A673 (cell line): ENCODE data around the gene CD96.
"Not testable (repeated sequence)": the region's sequence is repeated elsewhere in the genome, so short reads cannot be mapped to it uniquely, and the experiment has no call there.

ENCODE experiments used
- EZH2 ChIP-seq: fragments of 200-600 bp; sonication (generic); IDR thresholded peaks from 2 replicates; pipeline ENCODE4 v1.6.1; 2017; ENCODE audit warnings: borderline replicate concordance, low read depth, mild to moderate bottlenecking, mixed read lengths, antibody characterized with exemption, low read length; ENCODE audit not compliant: poor library complexity, severe bottlenecking
- TF ChIP-seq, protein P1 (sequence below): fragments of 300-800, 200-600 bp; sonication (generic); conservative IDR thresholded peaks from 2 replicates; pipeline ENCODE4 v1.5.1; 2017; ENCODE audit warnings: low read depth, mild to moderate bottlenecking, antibody characterized with exemption, low read length, moderate library complexity, mixed read lengths

DNA sequence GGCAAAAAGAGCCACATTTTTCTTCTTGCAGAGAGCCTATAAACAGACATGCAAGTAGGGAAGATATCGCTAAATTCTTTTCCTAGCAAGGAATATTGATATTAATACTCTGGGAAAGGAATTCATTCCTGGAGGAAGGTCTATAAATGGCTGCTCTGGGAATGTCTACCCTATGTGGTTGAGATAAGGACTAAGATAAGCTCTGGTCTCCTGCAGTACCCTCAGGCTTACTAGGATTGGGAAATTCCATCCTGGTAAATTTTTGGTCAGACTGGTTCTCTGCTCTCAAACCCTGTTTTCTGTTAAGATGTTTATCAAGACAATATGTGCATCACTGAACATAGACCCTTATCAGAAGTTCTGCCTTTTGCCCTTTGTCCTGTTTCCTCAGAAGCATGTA is 17.5 kb upstream of the CD96 start:
- TF ChIP-seq, protein P1, sequence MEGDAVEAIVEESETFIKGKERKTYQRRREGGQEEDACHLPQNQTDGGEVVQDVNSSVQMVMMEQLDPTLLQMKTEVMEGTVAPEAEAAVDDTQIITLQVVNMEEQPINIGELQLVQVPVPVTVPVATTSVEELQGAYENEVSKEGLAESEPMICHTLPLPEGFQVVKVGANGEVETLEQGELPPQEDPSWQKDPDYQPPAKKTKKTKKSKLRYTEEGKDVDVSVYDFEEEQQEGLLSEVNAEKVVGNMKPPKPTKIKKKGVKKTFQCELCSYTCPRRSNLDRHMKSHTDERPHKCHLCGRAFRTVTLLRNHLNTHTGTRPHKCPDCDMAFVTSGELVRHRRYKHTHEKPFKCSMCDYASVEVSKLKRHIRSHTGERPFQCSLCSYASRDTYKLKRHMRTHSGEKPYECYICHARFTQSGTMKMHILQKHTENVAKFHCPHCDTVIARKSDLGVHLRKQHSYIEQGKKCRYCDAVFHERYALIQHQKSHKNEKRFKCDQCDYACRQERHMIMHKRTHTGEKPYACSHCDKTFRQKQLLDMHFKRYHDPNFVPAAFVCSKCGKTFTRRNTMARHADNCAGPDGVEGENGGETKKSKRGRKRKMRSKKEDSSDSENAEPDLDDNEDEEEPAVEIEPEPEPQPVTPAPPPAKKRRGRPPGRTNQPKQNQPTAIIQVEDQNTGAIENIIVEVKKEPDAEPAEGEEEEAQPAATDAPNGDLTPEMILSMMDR = not testable (repeated sequence)
- TF ChIP-seq EZH2 = not testable (repeated sequence)
